HepG2 (cell line): ENCODE data around the gene EFS. TPM values are rescaled to one million over a fixed set of nuclear protein-coding genes. Genes with fewer than 3 reads are reported as not detected.

Source experiments
- ATAC-seq: fragments of 200-7000 bp; cut with Tn5 transposase; 3 replicates; pipeline ENCODE4 v1.9.1; 2020; ENCODE audit warnings: mild to moderate bottlenecking, moderate library complexity
- BruUV-seq: library from RNA; stranded (reverse); fragments of 400-500 nt; replicated peaks from 2 replicates; lab custom pipeline; 2021; lab: Mats Ljungman, UMichigan
- CTCF ChIA-PET: fragments of 300-600 bp; formaldehyde crosslinking; extraction: SDS; loops from one replicate; lab custom pipeline; 2021; ENCODE audit warnings: low total read pairs, inconsistent platforms, low intra/inter-chr PET ratio; lab: Yijun Ruan, JAX
- POLR2A ChIA-PET: fragments of 350-600 bp; sonication (Branson Sonifier 250); formaldehyde crosslinking; loops from one replicate; lab custom pipeline; 2020; ENCODE audit warnings: antibody characterized with exemption, inconsistent platforms; lab: Yijun Ruan, JAX
- DNase-seq: peaks from one replicate; pipeline ENCODE4 v3.0.0-alpha.2; 2015; ENCODE audit warnings: low spot score
- FAIRE-seq: peaks from 3 replicates; lab custom pipeline; 2011; peaks lifted over from hg19 to GRCh38; lab: Jason Lieb, UNC
- H2AFZ ChIP-seq: one replicate; pipeline ENCODE4 v1.6.1; 2011; ENCODE audit warnings: low read length, inconsistent platforms
- H3K27ac ChIP-seq: fragments of 300-600 bp; 3 replicates; pipeline ENCODE4 v1.8.0; 2011; ENCODE audit warnings: mixed run types, mild to moderate bottlenecking, mixed read lengths, low read length, inconsistent platforms; ENCODE audit not compliant: insufficient read depth; ENCODE audit errors: extremely low read length
- H3K27me3 ChIP-seq, 2 experiments: fragments of 200-600 bp in 1 of 2; 2 replicates in 1 of 2; 3 replicates in 1 of 2; pipeline versions ENCODE4 v1.6.0 to v1.8.0; 2011; ENCODE audit warnings: low read length in 2 of 2, mild to moderate bottlenecking in 2 of 2, moderate library complexity in 2 of 2, inconsistent platforms in 1 of 2; ENCODE audit not compliant: insufficient read depth in 2 of 2, control insufficient read depth in 1 of 2
- H3K36me3 ChIP-seq, 2 experiments: fragments of 200-600 bp in 1 of 2; replicated peaks in 1 of 2; 2 replicates in 1 of 2; 3 replicates in 1 of 2; pipeline versions ENCODE4 v1.5.1 to v1.8.0; 2011; ENCODE audit warnings: low read length in 2 of 2, inconsistent platforms in 1 of 2; ENCODE audit not compliant: insufficient read depth in 2 of 2, control insufficient read depth in 1 of 2
- H3K4me1 ChIP-seq: 2 replicates; pipeline ENCODE4 v1.5.1; 2012; ENCODE audit warnings: low read length, inconsistent platforms; ENCODE audit not compliant: insufficient read depth
- H3K4me2 ChIP-seq: 2 replicates; pipeline ENCODE4 v1.6.0; 2011; ENCODE audit warnings: low read depth, low read length, inconsistent platforms
- H3K4me3 ChIP-seq, 3 experiments: fragments of 200-600 bp in 1 of 3; sonication (generic), shearing (Covaris generic) in 1 of 3; replicated peaks in 1 of 3; 2 replicates each; pipeline ENCODE4 v1.5.1; 2011 to 2016; ENCODE audit warnings: low read length in 3 of 3, inconsistent platforms in 2 of 3, low read depth in 2 of 3, mild to moderate bottlenecking in 2 of 3, control low read depth in 1 of 3, mixed read lengths in 1 of 3; ENCODE audit not compliant: insufficient read depth in 1 of 3
- H3K79me2 ChIP-seq: one replicate; pipeline ENCODE4 v1.6.1; 2011; ENCODE audit warnings: low read length, inconsistent platforms; ENCODE audit not compliant: insufficient read depth
- H3K9ac ChIP-seq: 2 replicates; pipeline ENCODE4 v1.6.0; 2011; ENCODE audit warnings: mild to moderate bottlenecking, low read depth, low read length, inconsistent platforms; ENCODE audit not compliant: insufficient read depth
- H3K9me3 ChIP-seq: 2 replicates; pipeline ENCODE4 v1.5.1; 2012; ENCODE audit warnings: mild to moderate bottlenecking, low read length
- H4K20me1 ChIP-seq: 2 replicates; pipeline ENCODE4 v1.6.0; 2011; ENCODE audit warnings: inconsistent platforms, mild to moderate bottlenecking, low read length, moderate library complexity; ENCODE audit not compliant: insufficient read depth
- KLF13 ChIP-seq: sonication (generic); formaldehyde crosslinking; IDR thresholded peaks from 2 replicates; pipeline ENCODE4 v1.4.0; 2020; ENCODE audit warnings: mild to moderate bottlenecking, missing genetic modification reagents
- ZNF207 ChIP-seq: fragments of 450-650 bp; IDR thresholded peaks from 2 replicates; pipeline ENCODE4 v1.6.1; 2016; ENCODE audit warnings: antibody characterized with exemption, borderline replicate concordance
- WGBS: methylation state at CpG from one replicate; pipeline ENCODE4 v1.1.6; 2017; ENCODE audit warnings: low lambda C conversion rate; 5-methylcytosine and 5-hydroxymethylcytosine counted together
- in situ Hi-C: cut with HindIII; loops from 2 replicates; pipeline ENCODE4 v1.10.0; 2017; ENCODE audit warnings: low pct_unique_long_range_greater_than_20kb; ENCODE audit not compliant: extremely low pct_ligation_motif_present
- intact Hi-C: fragments of 100-400 bp; cut with micrococcal nuclease; formaldehyde crosslinking; loops from one replicate; pipeline ENCODE4 v1.10.0; 2022; ENCODE audit not compliant: unreplicated experiment
- polyA plus RNA-seq, 8 experiments: library from polyadenylated mRNA; depleted of rRNA in 3 of 8; stranded (reverse) in 7 of 8; unstranded in 1 of 8; fragments of >200 nt; fragmentation: Illumina TruSeq in 4 of 8; extraction: Trizol in 4 of 8; gene quantifications; 2 replicates each; pipeline versions ENCODE4 v1.2.1 to v1.2.3, GENCODE V29; 2011 to 2016; ENCODE audit warnings: low read depth in 4 of 8, missing spikeins in 1 of 8, mixed read lengths in 1 of 8; ENCODE audit not compliant: insufficient read depth in 1 of 8
- total RNA-seq, 5 experiments: library from RNA; depleted of rRNA; stranded (reverse); fragments of >200 nt; fragmentation: Illumina TruSeq; extraction: Trizol; gene quantifications; 2 replicates each; pipeline ENCODE4 v1.2.3, GENCODE V29; 2016; ENCODE audit warnings: low read depth in 1 of 5
- TF ChIP-seq, protein P1 (sequence below): sonication (generic); formaldehyde crosslinking; IDR thresholded peaks from 2 replicates; pipeline ENCODE4 v1.5.0; 2020; ENCODE audit warnings: mild to moderate bottlenecking, missing genetic modification reagents, borderline replicate concordance
- TF ChIP-seq, protein P2 (sequence below): sonication (generic); formaldehyde crosslinking; IDR thresholded peaks from 2 replicates; pipeline ENCODE4 v1.5.0; 2020; ENCODE audit warnings: mild to moderate bottlenecking, missing genetic modification reagents, moderate library complexity

The EFS gene
- total and polyA plus RNA-seq, 2 of the 13 experiments (the other 11 are each of a cell fraction or from before 2014, with no cell fraction given), result not detected

DNA sequence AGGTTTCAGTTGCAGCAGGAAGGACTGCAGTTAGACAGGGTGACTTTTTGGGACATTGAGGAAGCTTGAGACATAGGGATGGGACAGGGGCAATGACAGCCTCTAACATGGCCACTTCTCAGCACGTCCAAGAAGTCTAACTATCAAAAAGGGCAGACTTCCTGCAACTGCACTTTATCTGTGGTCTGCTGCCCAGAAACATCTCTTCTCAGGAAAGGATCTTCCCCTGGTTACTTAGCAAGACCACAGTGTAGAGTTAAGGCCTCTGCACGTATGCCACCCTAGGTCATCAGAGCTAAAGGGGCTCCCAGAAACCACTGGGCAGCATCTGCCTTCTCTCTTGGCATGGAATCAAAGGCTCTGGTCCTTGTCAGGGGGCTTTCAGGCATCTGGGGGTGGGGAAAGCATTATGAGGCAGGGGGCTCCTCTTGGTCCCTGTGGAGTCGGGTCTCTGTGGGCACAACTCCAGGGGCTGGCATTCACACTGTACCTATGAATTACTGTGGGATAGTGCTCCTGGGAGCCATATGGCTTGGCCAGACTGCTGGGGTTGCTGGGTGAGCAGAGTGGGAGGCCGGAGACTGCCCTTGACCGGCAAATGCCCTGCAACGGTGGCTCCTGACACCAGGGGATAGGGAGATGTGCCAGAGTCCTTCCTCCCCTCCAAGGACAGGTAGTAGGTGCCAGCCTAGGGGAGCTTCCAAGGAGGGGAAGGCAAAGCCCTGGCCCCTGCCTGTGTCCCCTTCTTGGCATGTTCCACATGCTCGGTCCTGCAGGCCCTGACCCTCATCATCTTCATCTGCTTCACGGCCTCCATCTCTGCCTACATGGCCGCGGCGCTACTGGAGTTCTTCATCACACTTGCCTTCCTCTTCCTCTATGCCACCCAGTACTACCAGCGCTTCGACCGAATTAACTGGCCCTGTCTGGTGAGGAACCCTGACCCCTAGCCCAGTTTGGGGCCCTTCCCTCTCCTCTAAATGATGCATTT lies 12.9 kb upstream of the EFS start:
- no peak for DNase-seq
- Histone ChIP-seq H3K36me3 (no peaks in the 10 kb centered on the region), H4K20me1 (no peaks in the 10 kb centered on the region), H3K9ac (no peak overlapping the region), H3K27me3 (peaks cover 26 to 88% of the 10 kb centered on the region in 2 experiments), H3K79me2 (no peaks in the 10 kb centered on the region), H3K4me1 (no peaks in the 10 kb centered on the region), H2AFZ (no peak overlapping the region), H3K27ac (no peak overlapping the region), H3K9me3 (no peaks in the 10 kb centered on the region), H3K4me2 (no peak overlapping the region), H3K4me3 (no peak overlapping the region)
- intact Hi-C loops (no loop called here), in situ Hi-C loops (loop anchor here (5.0 kb wide), 2 partner anchors 51 to 116 kb away; no protein-coding TSS in a partner anchor)
- no peak for FAIRE-seq
- CTCF ChIA-PET, result interaction anchor here (5.1 to 5.9 kb wide), 2 partner anchors 50 to 112 kb away, joined by 96 to 111 read pairs; no protein-coding TSS in a partner anchor
- BruUV-seq, result no TSS peak
- POLR2A ChIA-PET, result interaction anchor here (1.2 kb wide), 2 partner anchors 51 to 56 kb away, joined by 3 to 4 read pairs; no protein-coding TSS in a partner anchor
- 14% methylated on average over 14 of the region's 14 CpGs for WGBS
- TF ChIP-seq KLF13 (CRISPR knock-in tag), result 0 out of 2 replicates have a peak, but pooled peaks have one; percentile 13
- TF ChIP-seq, protein P1, sequence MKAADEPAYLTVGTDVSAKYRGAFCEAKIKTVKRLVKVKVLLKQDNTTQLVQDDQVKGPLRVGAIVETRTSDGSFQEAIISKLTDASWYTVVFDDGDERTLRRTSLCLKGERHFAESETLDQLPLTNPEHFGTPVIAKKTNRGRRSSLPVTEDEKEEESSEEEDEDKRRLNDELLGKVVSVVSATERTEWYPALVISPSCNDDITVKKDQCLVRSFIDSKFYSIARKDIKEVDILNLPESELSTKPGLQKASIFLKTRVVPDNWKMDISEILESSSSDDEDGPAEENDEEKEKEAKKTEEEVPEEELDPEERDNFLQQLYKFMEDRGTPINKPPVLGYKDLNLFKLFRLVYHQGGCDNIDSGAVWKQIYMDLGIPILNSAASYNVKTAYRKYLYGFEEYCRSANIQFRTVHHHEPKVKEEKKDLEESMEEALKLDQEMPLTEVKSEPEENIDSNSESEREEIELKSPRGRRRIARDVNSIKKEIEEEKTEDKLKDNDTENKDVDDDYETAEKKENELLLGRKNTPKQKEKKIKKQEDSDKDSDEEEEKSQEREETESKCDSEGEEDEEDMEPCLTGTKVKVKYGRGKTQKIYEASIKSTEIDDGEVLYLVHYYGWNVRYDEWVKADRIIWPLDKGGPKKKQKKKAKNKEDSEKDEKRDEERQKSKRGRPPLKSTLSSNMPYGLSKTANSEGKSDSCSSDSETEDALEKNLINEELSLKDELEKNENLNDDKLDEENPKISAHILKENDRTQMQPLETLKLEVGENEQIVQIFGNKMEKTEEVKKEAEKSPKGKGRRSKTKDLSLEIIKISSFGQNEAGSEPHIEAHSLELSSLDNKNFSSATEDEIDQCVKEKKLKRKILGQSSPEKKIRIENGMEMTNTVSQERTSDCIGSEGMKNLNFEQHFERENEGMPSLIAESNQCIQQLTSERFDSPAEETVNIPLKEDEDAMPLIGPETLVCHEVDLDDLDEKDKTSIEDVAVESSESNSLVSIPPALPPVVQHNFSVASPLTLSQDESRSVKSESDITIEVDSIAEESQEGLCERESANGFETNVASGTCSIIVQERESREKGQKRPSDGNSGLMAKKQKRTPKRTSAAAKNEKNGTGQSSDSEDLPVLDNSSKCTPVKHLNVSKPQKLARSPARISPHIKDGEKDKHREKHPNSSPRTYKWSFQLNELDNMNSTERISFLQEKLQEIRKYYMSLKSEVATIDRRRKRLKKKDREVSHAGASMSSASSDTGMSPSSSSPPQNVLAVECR (CRISPR knock-in tag), result 0 out of 2 replicates have a peak, but pooled peaks have one; percentile 15
- TF ChIP-seq ZNF207, result no peak
- TF ChIP-seq, protein P2, sequence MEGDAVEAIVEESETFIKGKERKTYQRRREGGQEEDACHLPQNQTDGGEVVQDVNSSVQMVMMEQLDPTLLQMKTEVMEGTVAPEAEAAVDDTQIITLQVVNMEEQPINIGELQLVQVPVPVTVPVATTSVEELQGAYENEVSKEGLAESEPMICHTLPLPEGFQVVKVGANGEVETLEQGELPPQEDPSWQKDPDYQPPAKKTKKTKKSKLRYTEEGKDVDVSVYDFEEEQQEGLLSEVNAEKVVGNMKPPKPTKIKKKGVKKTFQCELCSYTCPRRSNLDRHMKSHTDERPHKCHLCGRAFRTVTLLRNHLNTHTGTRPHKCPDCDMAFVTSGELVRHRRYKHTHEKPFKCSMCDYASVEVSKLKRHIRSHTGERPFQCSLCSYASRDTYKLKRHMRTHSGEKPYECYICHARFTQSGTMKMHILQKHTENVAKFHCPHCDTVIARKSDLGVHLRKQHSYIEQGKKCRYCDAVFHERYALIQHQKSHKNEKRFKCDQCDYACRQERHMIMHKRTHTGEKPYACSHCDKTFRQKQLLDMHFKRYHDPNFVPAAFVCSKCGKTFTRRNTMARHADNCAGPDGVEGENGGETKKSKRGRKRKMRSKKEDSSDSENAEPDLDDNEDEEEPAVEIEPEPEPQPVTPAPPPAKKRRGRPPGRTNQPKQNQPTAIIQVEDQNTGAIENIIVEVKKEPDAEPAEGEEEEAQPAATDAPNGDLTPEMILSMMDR (CRISPR knock-in tag), result no peak
- ATAC-seq, result peak; percentile 2; the same call in 1 of the 3 replicates
